Neural crest cell (in vitro differentiated cells): Measurements from ENCODE around the gene ARHGEF6. TPM values are rescaled to one million over a fixed set of nuclear protein-coding genes. Genes with fewer than 3 reads are reported as not detected.

Source experiments
- DNase-seq: peaks from one replicate; pipeline ENCODE4 v3.0.0; 2021; ENCODE audit warnings: low read depth, mixed read lengths, low spot score
- H3K27ac Mint-ChIP-seq: one replicate; pipeline ENCODE4 v1.8.0; 2021; ENCODE audit warnings: mild to moderate bottlenecking, mixed read lengths; ENCODE audit not compliant: unreplicated experiment
- H3K27me3 Mint-ChIP-seq: 2 replicates; pipeline ENCODE4 v1.8.0; 2021; ENCODE audit warnings: low read depth, mild to moderate bottlenecking, mixed read lengths
- H3K36me3 Mint-ChIP-seq: 2 replicates; pipeline ENCODE4 v1.8.0; 2021; ENCODE audit warnings: low read depth, mild to moderate bottlenecking, mixed read lengths
- H3K4me1 Mint-ChIP-seq: 2 replicates; pipeline ENCODE4 v1.8.0; 2021; ENCODE audit warnings: mixed read lengths
- H3K4me3 Mint-ChIP-seq: one replicate; pipeline ENCODE4 v1.8.0; 2021; ENCODE audit warnings: mild to moderate bottlenecking, mixed read lengths
- H3K9me3 Mint-ChIP-seq: 2 replicates; pipeline ENCODE4 v1.8.0; 2021; ENCODE audit warnings: mixed read lengths
- total RNA-seq: library from RNA; stranded (reverse); gene quantifications from 2 replicates; pipeline ENCODE4 v1.2.1, GENCODE V29; 2021
- TF ChIP-seq, protein P1 (sequence below): fragments of 200-600 bp; sonication (generic); conservative IDR thresholded peaks from 2 replicates; pipeline ENCODE4 v1.5.0; 2021; ENCODE audit warnings: antibody characterized with exemption, mild to moderate bottlenecking

The ARHGEF6 gene
- total RNA-seq, 1 donor from 2014 or later = 2.7 TPM

DNA sequence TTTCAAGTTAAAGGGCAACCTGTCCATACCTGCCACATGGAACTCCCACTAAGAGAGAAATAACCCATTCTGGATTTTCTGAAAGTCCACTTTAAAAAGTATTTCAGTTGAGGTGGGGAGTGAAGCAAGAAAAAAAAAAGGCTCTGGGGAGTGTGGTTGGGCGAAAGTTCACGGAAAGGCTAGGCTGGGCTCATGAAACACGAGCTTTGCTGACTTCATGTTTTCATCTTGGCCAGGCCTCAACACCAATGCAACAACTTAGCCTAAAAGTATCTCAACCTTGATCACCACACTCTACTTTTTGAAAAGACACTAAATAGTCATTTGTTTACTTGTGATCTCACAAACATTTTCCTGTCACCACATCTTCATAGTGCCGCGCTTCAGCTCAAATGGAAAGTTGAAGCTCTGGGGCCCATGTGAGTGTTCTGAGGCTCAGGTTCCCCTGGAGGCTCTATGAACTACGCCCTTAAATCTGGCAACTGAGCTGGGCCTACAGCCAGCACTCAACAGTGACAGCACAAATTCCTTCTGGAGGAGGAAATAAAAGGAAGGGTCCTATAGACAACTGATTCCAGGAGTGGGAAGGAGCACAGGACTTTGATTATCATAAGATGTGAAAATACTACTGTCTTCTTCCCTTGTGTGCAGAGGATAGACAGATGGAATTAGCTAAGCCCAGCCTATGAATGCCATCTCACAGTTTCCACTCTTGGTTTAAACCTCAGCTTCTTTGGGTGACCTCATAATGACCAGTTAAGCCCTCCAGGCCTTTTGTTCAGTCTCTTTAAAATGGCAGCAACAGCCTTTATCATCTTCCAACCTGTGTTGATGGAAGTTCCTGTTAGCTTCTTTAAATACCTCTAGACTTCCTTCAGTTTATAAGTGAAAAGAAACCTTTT lies 127.7 kb downstream of the ARHGEF6 start:
- TF ChIP-seq, protein P1, sequence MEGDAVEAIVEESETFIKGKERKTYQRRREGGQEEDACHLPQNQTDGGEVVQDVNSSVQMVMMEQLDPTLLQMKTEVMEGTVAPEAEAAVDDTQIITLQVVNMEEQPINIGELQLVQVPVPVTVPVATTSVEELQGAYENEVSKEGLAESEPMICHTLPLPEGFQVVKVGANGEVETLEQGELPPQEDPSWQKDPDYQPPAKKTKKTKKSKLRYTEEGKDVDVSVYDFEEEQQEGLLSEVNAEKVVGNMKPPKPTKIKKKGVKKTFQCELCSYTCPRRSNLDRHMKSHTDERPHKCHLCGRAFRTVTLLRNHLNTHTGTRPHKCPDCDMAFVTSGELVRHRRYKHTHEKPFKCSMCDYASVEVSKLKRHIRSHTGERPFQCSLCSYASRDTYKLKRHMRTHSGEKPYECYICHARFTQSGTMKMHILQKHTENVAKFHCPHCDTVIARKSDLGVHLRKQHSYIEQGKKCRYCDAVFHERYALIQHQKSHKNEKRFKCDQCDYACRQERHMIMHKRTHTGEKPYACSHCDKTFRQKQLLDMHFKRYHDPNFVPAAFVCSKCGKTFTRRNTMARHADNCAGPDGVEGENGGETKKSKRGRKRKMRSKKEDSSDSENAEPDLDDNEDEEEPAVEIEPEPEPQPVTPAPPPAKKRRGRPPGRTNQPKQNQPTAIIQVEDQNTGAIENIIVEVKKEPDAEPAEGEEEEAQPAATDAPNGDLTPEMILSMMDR = no peak
- Mint-ChIP-seq H3K4me3 (no peak overlapping the region), H3K27ac (no peak overlapping the region), H3K36me3 (no peaks in the 10 kb centered on the region), H3K27me3 (no peaks in the 10 kb centered on the region), H3K4me1 (peaks cover 9% of the 10 kb centered on the region), H3K9me3 (peaks cover 10% of the 10 kb centered on the region)
- no peak for DNase-seq

DNA sequence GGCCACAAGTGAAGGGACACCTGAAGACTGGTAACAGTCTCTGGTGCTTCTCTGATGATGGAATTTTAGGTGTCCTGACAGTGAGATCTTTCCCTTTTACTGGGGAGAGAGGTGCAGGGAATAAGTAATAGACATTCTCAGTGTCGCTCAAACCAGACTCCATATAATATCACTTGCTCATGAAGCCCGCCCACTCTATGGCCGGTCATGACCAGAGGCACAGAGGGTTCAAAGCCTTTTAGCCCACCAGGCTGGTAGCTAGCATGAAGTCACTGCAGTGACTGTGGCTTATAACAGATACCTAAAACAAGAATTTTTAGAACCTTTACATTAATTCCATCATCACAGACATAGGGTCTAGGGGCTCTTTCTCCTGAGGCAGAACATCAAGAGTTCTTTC lies 129.9 kb downstream of the ARHGEF6 start:
- Mint-ChIP-seq H3K4me1 (no peaks in the 10 kb centered on the region), H3K27ac (no peak overlapping the region), H3K9me3 (peaks cover 17% of the 10 kb centered on the region), H3K36me3 (no peaks in the 10 kb centered on the region), H3K4me3 (no peak overlapping the region), H3K27me3 (no peaks in the 10 kb centered on the region)
- TF ChIP-seq, protein P1 = no peak
- no peak for DNase-seq

DNA sequence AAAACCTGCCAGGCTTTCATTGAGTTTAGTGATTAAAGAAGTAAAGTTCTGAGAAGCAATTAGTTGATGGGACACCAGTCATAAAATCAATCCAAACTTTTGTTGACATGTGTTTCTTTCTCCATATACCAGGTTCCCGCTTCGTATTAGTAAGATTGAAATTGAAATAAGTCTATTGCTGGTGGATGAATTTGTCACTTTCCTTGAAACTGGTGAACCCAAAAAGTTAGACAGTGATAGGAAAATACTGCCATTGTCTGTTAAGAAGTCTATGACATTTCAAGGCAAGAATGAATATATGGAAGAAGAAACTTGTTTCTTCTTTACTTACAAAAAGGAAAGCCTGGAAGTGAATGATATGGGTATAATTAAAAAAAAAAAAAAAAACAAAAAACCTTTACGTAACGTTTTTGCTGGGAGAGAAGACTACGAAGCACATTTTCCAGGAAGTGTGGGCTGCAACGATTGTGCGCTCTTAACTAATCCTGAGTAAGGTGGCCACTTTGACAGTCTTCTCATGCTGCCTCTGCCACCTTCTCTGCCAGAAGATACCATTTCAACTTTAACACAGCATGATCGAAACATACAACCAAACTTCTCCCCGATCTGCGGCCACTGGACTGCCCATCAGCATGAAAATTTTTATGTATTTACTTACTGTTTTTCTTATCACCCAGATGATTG lies 132.9 kb downstream of the ARHGEF6 start, which contains the start of gene CD40LG:
Gene CD40LG (plus strand): TSS at position 482 of the 684 bp plus-strand sequence. CDS start 91 bp downstream, at position 573.
- Mint-ChIP-seq H3K27ac (no peak within 1 kb of the TSS), H3K36me3 (no peaks in the 10 kb centered on the region), H3K4me3 (no peak within 1 kb of the TSS), H3K9me3 (peaks cover 18% of the 10 kb centered on the region), H3K27me3 (no peaks in the 10 kb centered on the region), H3K4me1 (no peaks in the 10 kb centered on the region)
- TF ChIP-seq, protein P1 = no peak
- no peak for DNase-seq

DNA sequence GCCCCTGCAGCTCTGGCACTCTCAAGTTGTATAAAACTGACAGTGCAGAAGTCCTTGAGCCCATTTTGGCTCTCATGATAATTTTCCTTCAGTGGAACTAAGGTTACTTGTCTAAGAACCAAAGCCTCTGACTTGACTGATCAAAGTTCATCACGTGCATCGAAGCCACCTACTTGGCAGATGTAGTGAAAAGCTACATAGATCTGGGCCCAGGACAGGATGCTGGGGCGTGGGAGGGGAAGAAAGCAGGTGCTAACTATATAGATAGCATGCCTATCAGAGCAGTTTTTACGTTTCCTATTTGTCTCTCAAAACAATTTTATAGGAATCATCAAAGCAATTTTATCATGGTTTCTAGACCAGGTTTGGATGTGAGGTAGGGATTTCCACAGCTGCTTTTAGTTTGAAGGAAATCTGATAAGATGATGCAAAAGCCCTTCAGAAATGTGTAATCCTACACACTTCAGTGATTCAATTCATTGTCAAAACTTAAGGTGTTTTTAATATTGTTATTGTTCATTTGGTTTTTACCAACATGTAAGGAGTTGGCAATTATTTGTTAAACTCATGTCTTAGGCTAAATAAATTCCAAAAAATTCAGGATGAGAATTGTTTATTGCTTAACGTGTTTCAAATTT lies 134.0 kb downstream of the ARHGEF6 start:
- H3K27ac Mint-ChIP-seq = no peak overlapping the region
- peaks cover 13% of the 10 kb centered on the region for H3K9me3 Mint-ChIP-seq
- DNase-seq = no peak
- no peaks in the 10 kb centered on the region for H3K27me3 Mint-ChIP-seq
- TF ChIP-seq, protein P1 = no peak
- H3K4me1 Mint-ChIP-seq = no peaks in the 10 kb centered on the region
- no peaks in the 10 kb centered on the region for H3K36me3 Mint-ChIP-seq
- H3K4me3 Mint-ChIP-seq = no peak overlapping the region

DNA sequence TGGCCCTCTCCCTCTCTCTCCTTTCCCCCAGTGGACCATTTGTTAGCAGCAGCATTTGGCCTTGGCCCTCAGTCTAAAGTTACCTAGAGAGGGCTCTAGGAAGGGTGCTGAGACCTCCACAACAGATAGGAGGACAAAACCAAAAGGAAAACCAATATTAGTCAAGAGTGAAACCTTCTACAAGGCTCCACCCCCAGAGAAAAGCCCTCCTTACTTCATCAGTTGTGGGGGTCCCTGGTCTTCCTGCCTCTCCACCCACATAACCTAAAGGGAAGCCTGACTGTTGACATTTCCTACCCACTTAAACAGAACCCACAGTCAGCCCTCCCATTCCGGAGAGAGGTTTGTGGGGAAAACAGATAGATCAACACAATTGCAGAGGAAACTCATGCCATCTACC lies 137.5 kb downstream of the ARHGEF6 start:
- DNase-seq = no peak
- no peaks in the 10 kb centered on the region for H3K36me3 Mint-ChIP-seq

More for the DNA sequence above, 137.5 kb downstream of the ARHGEF6 start:
- TF ChIP-seq, protein P1 = no peak
- peaks cover 15% of the 10 kb centered on the region for H3K9me3 Mint-ChIP-seq
- no peak overlapping the region for H3K4me3 Mint-ChIP-seq
- peak overlapping the region; percentile 6 for H3K27ac Mint-ChIP-seq
- H3K4me1 Mint-ChIP-seq = no peaks in the 10 kb centered on the region
- no peaks in the 10 kb centered on the region for H3K27me3 Mint-ChIP-seq
